WTC11 (cell line): ENCODE results near the gene MRPL14. TPM values are rescaled to one million over a fixed set of nuclear protein-coding genes. Genes with fewer than 3 reads are reported as not detected.

Experiments
- ATAC-seq: fragments of 200-7000 bp; cut with Tn5 transposase; 2 replicates; pipeline ENCODE4 v1.10.0; 2021; ENCODE audit warnings: mild to moderate bottlenecking, moderate library complexity
- CTCF ChIA-PET: fragments of 300-600 bp; sonication (Branson Sonifier 250); formaldehyde crosslinking; loops from one replicate; lab custom pipeline; 2021; ENCODE audit warnings: antibody characterized with exemption; lab: Charles Lee
- POLR2A ChIA-PET: fragments of 350-600 bp; sonication (Branson Sonifier 250); formaldehyde crosslinking; loops from one replicate; lab custom pipeline; 2021; ENCODE audit warnings: antibody characterized with exemption; lab: Charles Lee
- DNase-seq: peaks from one replicate; pipeline ENCODE4 v3.0.0; 2021; ENCODE audit warnings: low spot score
- H3K27ac Mint-ChIP-seq: 2 replicates; pipeline ENCODE4 v1.8.0; 2021; ENCODE audit warnings: mixed read lengths
- H3K27me3 Mint-ChIP-seq: 2 replicates; pipeline ENCODE4 v1.8.0; 2021; ENCODE audit warnings: low read depth, mild to moderate bottlenecking, moderate library complexity, mixed read lengths
- H3K36me3 Mint-ChIP-seq: 2 replicates; pipeline ENCODE4 v1.8.0; 2021; ENCODE audit warnings: mixed read lengths
- H3K4me1 Mint-ChIP-seq: 2 replicates; pipeline ENCODE4 v1.8.0; 2022; ENCODE audit warnings: mixed read lengths
- H3K4me3 Mint-ChIP-seq: 2 replicates; pipeline ENCODE4 v1.8.0; 2021; ENCODE audit warnings: mild to moderate bottlenecking, moderate library complexity, mixed read lengths
- H3K9me3 Mint-ChIP-seq: 2 replicates; pipeline ENCODE4 v1.8.0; 2021; ENCODE audit warnings: mixed read lengths
- CBFB ChIP-seq: sonication (generic); formaldehyde crosslinking; IDR thresholded peaks from 2 replicates; pipeline ENCODE4 v1.8.1; 2022; ENCODE audit warnings: mild to moderate bottlenecking, low read depth, missing genetic modification reagents
- E2F4 ChIP-seq: sonication (generic); formaldehyde crosslinking; IDR thresholded peaks from 2 replicates; pipeline ENCODE4 v1.8.1; 2022; ENCODE audit warnings: low read depth, mild to moderate bottlenecking, moderate library complexity, missing genetic modification reagents, borderline replicate concordance
- ETV6 ChIP-seq: sonication (generic); formaldehyde crosslinking; IDR thresholded peaks from 2 replicates; pipeline ENCODE4 v1.8.1; 2022; ENCODE audit warnings: mild to moderate bottlenecking, missing genetic modification reagents
- FOXK1 ChIP-seq: sonication (generic); formaldehyde crosslinking; IDR thresholded peaks from 2 replicates; pipeline ENCODE4 v1.8.0; 2022; ENCODE audit warnings: mild to moderate bottlenecking, moderate library complexity, missing genetic modification reagents
- GRHL2 ChIP-seq: fragments of 250-450 bp; sonication (Bioruptor Pico); IDR thresholded peaks from 2 replicates; pipeline ENCODE4 v1.8.0; 2022; ENCODE audit warnings: mild to moderate bottlenecking, moderate library complexity; ENCODE audit not compliant: insufficient replicate concordance, severe bottlenecking
- JUN ChIP-seq: sonication (generic); formaldehyde crosslinking; IDR thresholded peaks from 2 replicates; pipeline ENCODE4 v1.8.0; 2023; ENCODE audit warnings: mild to moderate bottlenecking, missing genetic modification reagents
- NR3C1 ChIP-seq: sonication (generic); formaldehyde crosslinking; conservative IDR thresholded peaks from 2 replicates; pipeline ENCODE4 v1.8.1; 2023; ENCODE audit warnings: low read depth, mild to moderate bottlenecking, missing genetic modification reagents
- OVOL2 ChIP-seq: fragments of 250-450 bp; sonication (Bioruptor Pico); IDR thresholded peaks from 2 replicates; pipeline ENCODE4 v1.9.0; 2021; ENCODE audit warnings: mild to moderate bottlenecking, borderline replicate concordance
- SMAD3 ChIP-seq: sonication (generic); formaldehyde crosslinking; IDR thresholded peaks from 2 replicates; pipeline ENCODE4 v1.8.0; 2022; ENCODE audit warnings: missing genetic modification reagents, mild to moderate bottlenecking, borderline replicate concordance
- ZNF121 ChIP-seq: sonication (generic); formaldehyde crosslinking; IDR thresholded peaks from 2 replicates; pipeline ENCODE4 v1.8.0; 2023; ENCODE audit warnings: missing genetic modification reagents
- ZNF219 ChIP-seq: sonication (generic); formaldehyde crosslinking; IDR thresholded peaks from 2 replicates; pipeline ENCODE4 v1.8.0; 2023; ENCODE audit warnings: missing genetic modification reagents, mild to moderate bottlenecking, borderline replicate concordance
- ZNF232 ChIP-seq: sonication (generic); formaldehyde crosslinking; IDR thresholded peaks from 2 replicates; pipeline ENCODE4 v1.8.0; 2022; ENCODE audit warnings: mild to moderate bottlenecking, missing genetic modification reagents
- ZSCAN18 ChIP-seq: fragments of 250-450 bp; sonication (Bioruptor Pico); IDR thresholded peaks from 2 replicates; pipeline ENCODE4 v2.1.2; 2022; ENCODE audit warnings: mild to moderate bottlenecking, moderate library complexity
- total RNA-seq: library from RNA; stranded (reverse); gene quantifications from 3 replicates; pipeline ENCODE4 v1.2.3, GENCODE V29; 2021
- TF ChIP-seq, protein P1 (sequence below): sonication (generic); formaldehyde crosslinking; IDR thresholded peaks from 2 replicates; pipeline ENCODE4 v1.8.1; 2022; ENCODE audit warnings: mild to moderate bottlenecking, moderate library complexity, missing genetic modification reagents
- TF ChIP-seq, protein P2 (sequence below): sonication (generic); formaldehyde crosslinking; IDR thresholded peaks from 2 replicates; pipeline ENCODE4 v1.8.1; 2023; ENCODE audit warnings: mild to moderate bottlenecking, missing genetic modification reagents, moderate library complexity

Gene MRPL14
- total RNA-seq, 1 experiment from 2014 or later = 74.2 TPM

GRCh38 chr6:44133003-44133931, 6.0 kb upstream of the MRPL14 start:
- ChIA-PET POLR2A (interaction anchor here (0.6 to 0.8 kb wide), 2 partner anchors 48 to 69 kb away, joined by 3 to 4 read pairs; no protein-coding TSS in a partner anchor), CTCF (interaction anchor here (0.7 to 2.5 kb wide), 9 partner anchors 17 to 423 kb away, joined by 3 to 9 read pairs (median 4); no protein-coding TSS in a partner anchor)
- peak overlapping the region; percentile 30 for H3K4me3 Mint-ChIP-seq
- H3K4me1 Mint-ChIP-seq = peaks cover 50% of the 10 kb centered on the region
- TF ChIP-seq OVOL2 (CRISPR knock-in tag) (no peak), ZNF121 (CRISPR knock-in tag) (no peak), ZNF232 (CRISPR knock-in tag) (no peak), E2F4 (CRISPR knock-in tag) (no peak)
- no peaks in the 10 kb centered on the region for H3K9me3 Mint-ChIP-seq
- H3K36me3 Mint-ChIP-seq = peaks cover 21% of the 10 kb centered on the region
- H3K27me3 Mint-ChIP-seq = no peaks in the 10 kb centered on the region; the same call in 1 of the 2 replicates
- peak overlapping the region; percentile 83; the same call in 1 of the 2 replicates for H3K27ac Mint-ChIP-seq
- peak; percentile 50 for DNase-seq
- ATAC-seq = peak; percentile 72

- Mint-ChIP-seq H3K36me3 (peaks cover 20% of the 10 kb centered on the region), H3K27ac (peak overlapping the region; percentile 55; the same call in 1 of the 2 replicates), H3K9me3 (no peaks in the 10 kb centered on the region), H3K4me3 (no peak overlapping the region), H3K4me1 (peaks cover 49% of the 10 kb centered on the region), H3K27me3 (no peaks in the 10 kb centered on the region; the same call in 1 of the 2 replicates)
- ChIA-PET CTCF (interaction anchor here (0.6 to 1.7 kb wide), 7 partner anchors 18 to 122 kb away, joined by 3 to 5 read pairs (median 4); no protein-coding TSS in a partner anchor), POLR2A (interaction anchor here (1.1 kb wide), 1 partner anchor 10 kb away, joined by 3 read pairs; no protein-coding TSS in a partner anchor)
- DNase-seq (no peak), ATAC-seq (no peak)
- no peak for TF ChIP-seq GRHL2 (CRISPR knock-in tag)
- TF ChIP-seq ETV6 (CRISPR knock-in tag) = no peak
- no peak for TF ChIP-seq ZSCAN18 (CRISPR knock-in tag)
- TF ChIP-seq, protein P1, sequence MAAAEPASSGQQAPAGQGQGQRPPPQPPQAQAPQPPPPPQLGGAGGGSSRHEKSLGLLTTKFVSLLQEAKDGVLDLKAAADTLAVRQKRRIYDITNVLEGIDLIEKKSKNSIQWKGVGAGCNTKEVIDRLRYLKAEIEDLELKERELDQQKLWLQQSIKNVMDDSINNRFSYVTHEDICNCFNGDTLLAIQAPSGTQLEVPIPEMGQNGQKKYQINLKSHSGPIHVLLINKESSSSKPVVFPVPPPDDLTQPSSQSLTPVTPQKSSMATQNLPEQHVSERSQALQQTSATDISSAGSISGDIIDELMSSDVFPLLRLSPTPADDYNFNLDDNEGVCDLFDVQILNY (CRISPR knock-in tag) = no peak
- TF ChIP-seq SMAD3 (CRISPR knock-in tag) = no peak
- no peak for TF ChIP-seq FOXK1 (CRISPR knock-in tag)
- TF ChIP-seq ZNF219 (CRISPR knock-in tag) = no peak
- TF ChIP-seq CBFB = no peak
- TF ChIP-seq, protein P2, sequence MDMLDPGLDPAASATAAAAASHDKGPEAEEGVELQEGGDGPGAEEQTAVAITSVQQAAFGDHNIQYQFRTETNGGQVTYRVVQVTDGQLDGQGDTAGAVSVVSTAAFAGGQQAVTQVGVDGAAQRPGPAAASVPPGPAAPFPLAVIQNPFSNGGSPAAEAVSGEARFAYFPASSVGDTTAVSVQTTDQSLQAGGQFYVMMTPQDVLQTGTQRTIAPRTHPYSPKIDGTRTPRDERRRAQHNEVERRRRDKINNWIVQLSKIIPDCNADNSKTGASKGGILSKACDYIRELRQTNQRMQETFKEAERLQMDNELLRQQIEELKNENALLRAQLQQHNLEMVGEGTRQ = no peak
Measured at GRCh38 chr6:44132476-44132875, 5.2 kb upstream of the MRPL14 start.

GRCh38 chr6:44131892-44132291, 4.6 kb upstream of the MRPL14 start:
- peak; percentile 44 for DNase-seq
- peaks cover 49% of the 10 kb centered on the region for H3K4me1 Mint-ChIP-seq
- CTCF ChIA-PET = interaction anchor here (0.6 to 1.7 kb wide), 6 partner anchors 20 to 123 kb away, joined by 3 to 5 read pairs (median 4); no protein-coding TSS in a partner anchor
- peak; percentile 7 for ATAC-seq
- peaks cover 14% of the 10 kb centered on the region for H3K36me3 Mint-ChIP-seq
- no peak overlapping the region for H3K4me3 Mint-ChIP-seq
- H3K9me3 Mint-ChIP-seq = no peaks in the 10 kb centered on the region
- no peak for TF ChIP-seq JUN (CRISPR knock-in tag)
- no peak for TF ChIP-seq NR3C1
- no peaks in the 10 kb centered on the region; the same call in 1 of the 2 replicates for H3K27me3 Mint-ChIP-seq
- POLR2A ChIA-PET = interaction anchor here (0.6 to 1.1 kb wide), 2 partner anchors 10 to 813 kb away, joined by 3 read pairs; no protein-coding TSS in a partner anchor
- H3K27ac Mint-ChIP-seq = peak overlapping the region; percentile 8
